ENCODE data around the gene EHBP1L1.

DNA sequence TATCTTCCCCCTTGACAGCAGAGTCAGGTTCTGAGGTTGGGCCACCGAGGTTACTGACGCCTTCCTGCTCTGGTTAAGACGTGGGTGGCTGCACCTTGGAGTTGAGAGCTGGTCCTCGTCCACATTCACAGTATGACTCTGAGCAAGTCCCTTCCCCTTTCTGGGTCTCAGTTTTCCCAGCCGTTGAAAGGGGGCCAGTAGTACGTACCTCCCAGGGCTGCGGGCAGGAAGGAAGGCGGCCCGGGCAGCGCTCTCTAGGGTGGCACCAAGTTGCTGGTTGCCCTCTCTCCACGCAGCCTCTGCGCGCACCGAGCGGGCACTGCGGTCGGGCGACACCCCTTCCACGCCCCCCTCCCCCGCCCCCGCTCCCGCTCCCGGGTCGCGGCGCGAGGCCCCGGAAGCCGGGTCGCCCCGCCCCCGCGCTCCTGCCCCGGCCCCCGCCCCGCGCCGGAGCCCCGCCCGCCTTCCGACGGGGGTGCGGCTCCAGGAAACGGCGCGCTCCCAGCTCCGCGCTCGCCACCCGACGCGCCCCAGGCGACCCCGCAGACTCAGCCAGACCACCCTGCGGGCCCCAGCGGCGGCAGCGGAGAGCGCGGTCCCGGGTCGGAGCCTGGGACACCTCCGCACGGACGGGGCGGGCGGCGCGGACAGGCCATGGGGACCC is at the start of gene EHBP1L1:
- no peak for TF ChIP-seq POLR2A (IDR thresholded peaks at IDR 0.05)
- TF ChIP-seq, protein P1, sequence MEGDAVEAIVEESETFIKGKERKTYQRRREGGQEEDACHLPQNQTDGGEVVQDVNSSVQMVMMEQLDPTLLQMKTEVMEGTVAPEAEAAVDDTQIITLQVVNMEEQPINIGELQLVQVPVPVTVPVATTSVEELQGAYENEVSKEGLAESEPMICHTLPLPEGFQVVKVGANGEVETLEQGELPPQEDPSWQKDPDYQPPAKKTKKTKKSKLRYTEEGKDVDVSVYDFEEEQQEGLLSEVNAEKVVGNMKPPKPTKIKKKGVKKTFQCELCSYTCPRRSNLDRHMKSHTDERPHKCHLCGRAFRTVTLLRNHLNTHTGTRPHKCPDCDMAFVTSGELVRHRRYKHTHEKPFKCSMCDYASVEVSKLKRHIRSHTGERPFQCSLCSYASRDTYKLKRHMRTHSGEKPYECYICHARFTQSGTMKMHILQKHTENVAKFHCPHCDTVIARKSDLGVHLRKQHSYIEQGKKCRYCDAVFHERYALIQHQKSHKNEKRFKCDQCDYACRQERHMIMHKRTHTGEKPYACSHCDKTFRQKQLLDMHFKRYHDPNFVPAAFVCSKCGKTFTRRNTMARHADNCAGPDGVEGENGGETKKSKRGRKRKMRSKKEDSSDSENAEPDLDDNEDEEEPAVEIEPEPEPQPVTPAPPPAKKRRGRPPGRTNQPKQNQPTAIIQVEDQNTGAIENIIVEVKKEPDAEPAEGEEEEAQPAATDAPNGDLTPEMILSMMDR (IDR thresholded peaks at IDR 0.05): no peak
